NCI-H2196 treated with DMSO at 0.1 percent for 48 hours (cell line): Measurements from ENCODE around the gene VOPP1.

ENCODE experiments used
- DNase-seq: peaks from one replicate; lab custom pipeline; 2025; ENCODE audit not compliant: unreplicated experiment; lab: John Stamatoyannopoulos, UW

VOPP1 gene

GRCh38 chr7:55556031-55556430 lies 16.3 kb downstream of the VOPP1 start:
- DNase-seq: no peak

- DNase-seq: no peak
Observed at GRCh38 chr7:55555160-55555559, 17.1 kb downstream of the VOPP1 start.

- DNase-seq: no peak
Observed at GRCh38 chr7:55554038-55554437, 18.3 kb downstream of the VOPP1 start.

- no peak for DNase-seq
Observed at GRCh38 chr7:55553024-55553345, 19.3 kb downstream of the VOPP1 start.

DNA sequence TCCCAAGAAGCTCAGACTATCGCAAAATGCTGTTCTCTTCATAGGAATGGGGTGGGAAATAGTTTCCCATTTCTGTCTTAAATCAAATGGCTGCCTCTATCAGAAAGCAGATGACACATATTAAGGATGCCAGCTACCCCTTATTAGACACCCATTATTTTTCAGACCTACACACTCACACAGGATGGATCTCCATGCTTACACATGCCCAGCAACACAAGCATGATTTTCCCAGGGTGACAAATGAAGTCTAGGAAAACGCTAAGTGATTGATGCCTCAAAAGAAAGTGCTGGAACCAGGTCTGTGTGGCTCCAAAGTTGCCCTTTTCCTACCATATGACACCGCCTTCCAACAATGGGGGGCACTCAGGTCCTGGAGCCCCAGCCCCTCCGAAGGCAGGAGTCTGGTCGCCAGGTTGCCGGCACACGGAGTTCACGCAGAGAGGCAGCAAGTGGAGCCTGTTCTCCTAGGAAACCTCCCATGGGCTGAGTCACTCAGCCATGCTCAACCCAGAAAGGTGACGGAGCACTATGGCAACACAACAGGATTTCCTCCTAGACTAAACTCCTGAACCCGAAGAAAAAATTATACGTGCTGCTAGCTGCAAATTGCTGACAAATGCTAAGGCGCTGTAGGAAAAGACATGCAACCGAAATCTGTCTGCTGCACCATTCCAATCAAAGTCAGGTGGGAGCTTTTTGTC lies 19.8 kb downstream of the VOPP1 start:
- no peak for DNase-seq

- no peak for DNase-seq
Observed at GRCh38 chr7:55550841-55551537, 21.3 kb downstream of the VOPP1 start.

DNA sequence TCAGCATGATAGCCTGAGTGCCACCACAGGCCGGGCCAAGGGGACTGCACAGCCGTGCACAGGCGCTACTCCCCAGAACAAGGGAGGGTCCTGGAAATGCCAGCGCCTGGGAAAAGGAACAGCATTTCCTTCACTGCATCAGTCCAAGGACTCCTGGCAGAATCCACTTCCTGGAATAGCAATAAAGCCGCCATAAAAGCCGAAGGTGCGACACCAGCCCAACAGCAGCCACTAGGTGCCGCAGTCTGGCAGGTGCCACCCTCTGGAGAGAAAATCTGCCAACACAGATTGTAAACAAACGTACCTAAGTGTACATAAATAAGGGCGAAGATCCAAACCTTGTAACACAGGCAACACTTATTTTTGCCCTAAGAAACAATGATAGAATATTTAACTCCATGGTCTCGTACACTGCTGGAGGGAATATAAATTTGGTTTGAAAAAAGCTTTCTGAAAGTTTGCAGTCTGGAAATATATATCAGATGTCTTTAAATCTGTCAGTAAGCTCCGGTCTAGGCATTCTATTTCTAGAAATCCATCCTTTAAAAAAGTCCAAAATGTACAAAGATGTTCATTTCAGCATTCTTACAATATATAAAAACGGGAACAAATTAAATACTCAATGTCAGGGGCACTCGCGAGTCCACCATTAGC lies 22.2 kb downstream of the VOPP1 start:
- peak; percentile 38 for DNase-seq

GRCh38 chr7:55549457-55549856 lies 22.8 kb downstream of the VOPP1 start:
- DNase-seq: no peak

GRCh38 chr7:55548295-55548731 lies 24.0 kb downstream of the VOPP1 start:
- no peak for DNase-seq

DNA sequence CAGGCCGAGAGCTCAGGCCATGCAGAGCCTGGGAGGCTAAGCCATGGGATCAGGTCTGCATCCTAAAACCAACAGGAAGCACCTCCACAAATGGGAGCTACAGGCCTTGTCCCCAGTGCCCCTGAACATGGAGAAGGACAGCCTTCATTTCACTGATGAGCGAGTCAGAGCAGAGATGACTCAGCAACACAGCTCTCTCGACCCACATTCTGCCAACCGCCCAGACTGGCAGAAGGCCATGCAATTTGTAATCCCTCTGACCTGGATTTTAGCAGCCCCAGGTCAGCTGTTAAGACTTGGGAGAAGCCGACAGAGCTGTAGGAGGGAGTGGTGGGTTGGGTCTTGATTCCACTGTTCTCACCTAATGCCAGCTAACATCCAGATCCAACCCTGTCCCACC lies 25.5 kb downstream of the VOPP1 start:
- DNase-seq: peak; percentile 79

DNA sequence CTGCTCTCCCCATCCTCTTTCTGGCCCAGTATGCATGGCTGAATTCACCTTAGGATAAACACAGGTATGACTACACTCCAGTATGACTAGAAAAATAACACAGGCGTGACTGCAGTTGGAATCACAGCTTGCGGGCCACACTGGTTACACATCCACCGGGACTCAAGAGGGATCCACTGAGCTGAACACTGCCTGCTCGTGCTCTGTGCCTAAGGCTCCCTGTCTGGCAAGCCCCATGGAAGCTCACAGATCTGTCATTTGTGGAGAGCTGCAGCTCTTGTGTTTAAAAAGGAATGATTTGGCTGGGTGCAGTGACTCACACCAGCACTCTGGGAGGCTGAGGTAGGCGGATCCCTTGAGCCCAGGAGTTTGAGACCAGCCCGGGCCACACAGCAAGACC lies 26.8 kb downstream of the VOPP1 start:
- DNase-seq: no peak

DNA sequence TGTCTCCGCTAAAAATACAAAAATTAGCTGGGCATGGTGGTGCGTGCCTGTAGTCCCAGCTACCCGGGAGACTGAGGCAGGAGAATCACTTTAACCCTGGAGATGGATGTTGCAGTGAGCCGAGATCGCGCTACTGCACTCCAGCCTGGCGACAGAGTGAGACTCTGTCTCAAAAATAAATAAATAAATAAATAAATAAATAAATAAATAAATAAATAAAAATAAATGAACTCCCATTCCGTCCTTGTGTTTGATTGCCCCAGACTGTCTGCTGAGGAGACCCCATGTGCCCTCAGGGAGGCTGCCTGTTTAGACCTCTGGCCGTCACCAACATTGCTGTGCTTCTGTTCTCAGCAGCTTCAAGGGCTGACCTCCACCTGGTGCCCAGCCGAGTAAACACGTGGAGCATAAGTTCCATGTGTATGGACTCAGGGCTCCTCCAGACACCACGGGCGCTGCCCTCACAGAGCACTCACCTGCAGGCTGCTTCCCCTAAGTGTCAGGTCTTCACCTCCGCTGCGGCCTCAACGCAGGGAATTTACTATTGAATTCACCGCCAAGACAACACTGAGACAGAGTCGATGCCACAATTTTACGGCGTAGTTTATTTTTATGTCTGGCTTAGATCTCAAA lies 32.0 kb downstream of the VOPP1 start:
- DNase-seq: no peak

DNA sequence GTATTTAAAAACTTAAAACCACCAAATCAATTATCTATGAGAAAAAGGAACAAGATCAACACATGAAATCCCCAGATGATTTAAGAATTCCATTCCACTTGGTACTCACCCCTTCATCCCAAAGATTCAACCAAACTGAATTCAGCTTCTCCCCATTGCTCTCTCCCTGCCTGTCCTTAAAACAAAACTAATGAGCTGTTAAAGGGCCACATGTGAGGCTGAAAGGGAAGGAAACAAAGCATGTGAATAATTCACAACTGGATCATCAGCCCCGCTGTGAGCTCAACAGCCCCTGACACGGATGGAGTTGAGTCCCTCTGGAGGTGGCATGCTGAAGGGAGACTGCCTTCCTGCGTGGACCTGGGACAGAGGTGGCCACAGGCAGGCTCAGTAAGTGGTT lies 32.9 kb downstream of the VOPP1 start:
- no peak for DNase-seq

GRCh38 chr7:55538538-55538937 lies 33.8 kb downstream of the VOPP1 start:
- no peak for DNase-seq

- DNase-seq: no peak
Observed at GRCh38 chr7:55537458-55537990, 34.8 kb downstream of the VOPP1 start.

DNA sequence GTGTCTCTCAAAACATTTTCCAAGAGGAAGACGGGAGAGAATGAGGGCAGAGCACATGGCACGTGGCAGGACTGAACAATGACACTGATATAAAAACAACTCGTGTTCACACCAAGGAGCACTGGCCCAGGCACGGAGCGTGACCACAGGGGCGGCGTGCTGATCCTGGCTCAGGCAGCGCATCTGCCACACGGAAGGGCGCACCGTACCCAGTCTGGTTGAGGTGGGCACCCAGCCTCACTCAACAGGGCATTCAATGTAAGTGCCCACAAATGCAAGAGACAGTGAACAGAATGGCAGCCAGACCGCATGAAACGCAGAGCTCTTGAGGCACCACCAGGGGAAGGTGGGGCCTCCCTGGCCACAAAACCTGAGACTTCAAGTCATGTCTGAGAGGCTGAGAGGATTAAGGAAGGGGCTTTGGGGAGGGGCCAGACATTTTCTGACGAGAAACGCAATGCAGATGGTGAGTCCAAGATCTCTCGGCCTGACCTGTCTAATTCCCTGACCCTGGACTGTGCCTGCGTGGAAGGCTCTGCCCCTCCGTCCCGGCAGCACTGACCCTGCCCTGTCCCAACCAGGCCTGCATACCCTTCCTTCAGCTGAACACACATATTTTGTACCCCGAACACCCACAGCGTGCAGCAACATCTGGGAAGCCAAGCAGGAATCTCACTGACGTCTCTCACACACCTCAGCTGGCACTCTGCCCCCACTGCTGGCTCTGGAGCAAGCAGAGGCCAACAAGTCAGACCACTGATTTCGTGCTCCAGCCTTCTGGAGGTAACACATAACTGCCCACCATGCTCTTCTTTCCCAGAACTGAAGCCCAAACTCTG lies 35.5 kb downstream of the VOPP1 start:
- DNase-seq: no peak

GRCh38 chr7:55535617-55536016 lies 36.7 kb downstream of the VOPP1 start:
- no peak for DNase-seq

DNA sequence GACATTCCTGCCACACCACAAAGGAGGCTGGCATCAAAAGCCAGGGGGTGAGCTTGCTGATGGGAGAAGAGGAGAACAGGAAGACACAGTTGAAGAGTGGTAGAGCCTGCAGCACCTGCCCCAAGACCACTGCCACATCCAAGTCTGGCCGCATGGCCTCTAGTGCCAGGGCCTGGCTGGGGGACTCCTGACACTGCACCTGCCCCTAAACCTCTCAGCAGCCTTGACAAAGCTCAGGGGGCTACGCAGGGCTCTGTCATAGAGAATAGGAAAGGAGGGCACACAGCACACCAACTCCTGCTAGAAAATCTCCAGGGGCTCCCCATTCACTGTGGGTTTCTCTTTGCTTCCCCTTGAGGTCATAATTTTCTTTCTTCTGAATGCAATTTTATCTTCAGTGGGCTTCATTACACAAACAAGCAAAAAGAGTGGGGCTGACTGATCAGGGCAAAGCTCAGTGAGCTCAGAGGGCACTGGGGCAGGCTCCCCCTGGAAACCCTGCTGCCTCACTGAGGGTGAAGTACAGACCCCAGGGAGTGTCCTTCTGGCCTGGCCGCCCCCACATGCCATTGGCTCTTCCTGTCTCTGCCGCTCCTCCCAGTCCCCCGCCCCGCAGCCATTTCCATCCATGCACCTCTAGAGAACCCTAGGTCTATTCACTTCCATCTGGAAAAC lies 37.2 kb downstream of the VOPP1 start:
- no peak for DNase-seq

DNA sequence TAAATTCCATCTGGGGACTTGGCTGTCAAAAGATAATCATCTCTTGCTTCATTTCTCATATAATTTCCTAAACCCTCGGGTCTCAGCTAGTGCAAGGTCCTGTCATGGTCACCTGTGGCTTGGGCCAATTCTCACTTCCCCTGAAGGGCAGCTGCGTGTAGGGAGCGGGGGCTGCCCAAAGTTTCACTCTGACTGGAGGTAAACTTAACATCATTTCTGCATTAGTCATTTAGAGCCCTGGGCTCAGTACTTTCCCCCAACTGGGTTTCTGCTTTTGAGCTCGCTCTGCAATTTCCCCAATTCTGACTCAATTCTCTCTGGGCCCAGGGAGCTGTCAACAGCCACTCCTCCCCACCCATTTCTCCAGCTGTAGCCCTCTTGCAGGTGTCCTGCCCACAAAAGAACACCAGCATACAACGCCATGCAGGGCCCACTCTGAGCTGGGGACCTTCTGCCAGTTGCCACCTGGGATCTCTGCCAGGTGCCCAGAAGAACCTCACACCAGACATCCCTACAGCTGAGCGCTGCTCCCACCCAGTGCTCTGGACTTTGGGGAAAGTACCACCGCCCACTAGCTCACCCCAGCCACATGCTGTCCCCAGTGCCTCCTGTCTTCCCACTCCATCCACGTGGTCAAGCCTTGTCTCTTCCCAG lies 37.9 kb downstream of the VOPP1 start:
- no peak for DNase-seq

DNA sequence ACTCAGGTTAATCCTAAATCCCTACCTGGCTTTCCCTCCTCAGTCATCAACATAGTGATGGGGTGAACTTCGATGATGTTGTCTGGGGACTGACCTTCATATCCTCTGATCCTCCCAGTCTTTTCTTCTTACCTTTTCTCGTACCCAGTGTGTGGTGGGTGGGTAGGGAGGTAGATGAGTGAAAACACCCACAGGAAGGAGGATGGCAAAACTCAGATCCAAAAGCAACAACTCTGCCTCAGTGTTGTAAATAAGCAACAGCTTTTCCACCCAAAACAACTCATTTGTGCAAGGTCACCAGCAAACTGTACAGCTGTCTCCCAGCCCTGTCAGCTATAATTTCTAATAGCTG lies 38.6 kb downstream of the VOPP1 start:
- DNase-seq: no peak
